ENCODE measurements around the gene GLOD5. TPM values are rescaled to one million over a fixed set of nuclear protein-coding genes. Genes with fewer than 3 reads are reported as not detected.

The GLOD5 gene
- total RNA-seq, 1 experiment from 2014 or later, result not detected

Small RNAs within 50 kb of the gene (small RNA-seq; reads per million reads assigned to genes)
- gene RNU6-1056P (not detected), gene RNU6-29P (not detected)

Other genes starting within 250 kb of the GLOD5 start
- 285 and 311 TPM in 2 replicates for gene EBP, start 239.9 kb upstream of the GLOD5 start, total RNA-seq (2014; rRNA removed; shearing (Covaris generic))
- gene TBC1D25, start 222.0 kb upstream of the GLOD5 start, total RNA-seq (2014; rRNA removed; shearing (Covaris generic)), result 5.6 and 10.5 TPM in 2 replicates
- 134 and 135 TPM in 2 replicates for gene RBM3, start 187.3 kb upstream of the GLOD5 start, total RNA-seq (2014; rRNA removed; shearing (Covaris generic))
- 120 and 165 TPM in 2 replicates for gene WDR13, start 164.3 kb upstream of the GLOD5 start, total RNA-seq (2014; rRNA removed; shearing (Covaris generic))
- 0.15 and 0.50 TPM in 2 replicates for gene WAS, start 77.9 kb upstream of the GLOD5 start, total RNA-seq (2014; rRNA removed; shearing (Covaris generic))
- gene SUV39H1, start 65.0 kb upstream of the GLOD5 start, total RNA-seq (2014; rRNA removed; shearing (Covaris generic)), result 25.3 and 26.2 TPM in 2 replicates
- not detected in 2 replicates for gene GATA1, start 24.8 kb downstream of the GLOD5 start, total RNA-seq (2014; rRNA removed; shearing (Covaris generic))
- 60.6 and 65.2 TPM in 2 replicates for gene HDAC6, start 40.3 kb downstream of the GLOD5 start, total RNA-seq (2014; rRNA removed; shearing (Covaris generic))
- not detected in 2 replicates for gene ERAS, start 64.8 kb downstream of the GLOD5 start, total RNA-seq (2014; rRNA removed; shearing (Covaris generic))
- not detected in 2 replicates for gene PCSK1N, start 73.9 kb downstream of the GLOD5 start, total RNA-seq (2014; rRNA removed; shearing (Covaris generic))
- 127 and 148 TPM in 2 replicates for gene TIMM17B, start 136.0 kb downstream of the GLOD5 start, total RNA-seq (2014; rRNA removed; shearing (Covaris generic))
- gene PQBP1, start 136.2 kb downstream of the GLOD5 start, total RNA-seq (2014; rRNA removed; shearing (Covaris generic)), result 86.3 and 97.5 TPM in 2 replicates
- gene SLC35A2, start 149.9 kb downstream of the GLOD5 start, total RNA-seq (2014; rRNA removed; shearing (Covaris generic)), result 66.8 and 75.0 TPM in 2 replicates
- 13.4 and 14.9 TPM in 2 replicates for gene PIM2, start 157.3 kb downstream of the GLOD5 start, total RNA-seq (2014; rRNA removed; shearing (Covaris generic))
- gene OTUD5, start 195.9 kb downstream of the GLOD5 start, total RNA-seq (2014; rRNA removed; shearing (Covaris generic)), result 42.8 and 48.6 TPM in 2 replicates
- 0.18 TPM in 1 of 2 replicates, not detected in the other for gene KCND1, start 210.1 kb downstream of the GLOD5 start, total RNA-seq (2014; rRNA removed; shearing (Covaris generic))
- gene GRIPAP1, start 240.5 kb downstream of the GLOD5 start, total RNA-seq (2014; rRNA removed; shearing (Covaris generic)), result 24.6 and 26.4 TPM in 2 replicates

Data from HT-29 (cell line).